ENCODE data around the gene GREB1. TPM values are rescaled to one million over a fixed set of nuclear protein-coding genes. Genes with fewer than 3 reads are reported as not detected.

Gene GREB1
- polyA plus RNA-seq, 1 of the 3 experiments (the other 2 are of a cell fraction), result 2.9 TPM

- 70% methylated on average over 11 of the region's 11 CpGs for WGBS (ENCODE audit: low lambda C conversion rate)
- no peaks in the 10 kb centered on the region for H3K9me3 ChIP-seq
- POLR2A ChIA-PET, result no interaction called here
- no peak overlapping the region for H2AFZ ChIP-seq (ENCODE audit: low read depth)
- H3K9ac ChIP-seq, result no peak overlapping the region
- TF ChIP-seq PBX3 (IDR thresholded peaks at IDR 0.05), result no peak
- no peak for TF ChIP-seq RAD21 (IDR thresholded peaks at IDR 0.05; ENCODE audit: low read length)
- no peak for TF ChIP-seq POLR2AphosphoS5 (IDR thresholded peaks at IDR 0.05; ENCODE audit: low read depth, low read length)
- no peak for TF ChIP-seq NFIC (IDR thresholded peaks at IDR 0.05; ENCODE audit: borderline replicate concordance)
- TF ChIP-seq, protein P1, sequence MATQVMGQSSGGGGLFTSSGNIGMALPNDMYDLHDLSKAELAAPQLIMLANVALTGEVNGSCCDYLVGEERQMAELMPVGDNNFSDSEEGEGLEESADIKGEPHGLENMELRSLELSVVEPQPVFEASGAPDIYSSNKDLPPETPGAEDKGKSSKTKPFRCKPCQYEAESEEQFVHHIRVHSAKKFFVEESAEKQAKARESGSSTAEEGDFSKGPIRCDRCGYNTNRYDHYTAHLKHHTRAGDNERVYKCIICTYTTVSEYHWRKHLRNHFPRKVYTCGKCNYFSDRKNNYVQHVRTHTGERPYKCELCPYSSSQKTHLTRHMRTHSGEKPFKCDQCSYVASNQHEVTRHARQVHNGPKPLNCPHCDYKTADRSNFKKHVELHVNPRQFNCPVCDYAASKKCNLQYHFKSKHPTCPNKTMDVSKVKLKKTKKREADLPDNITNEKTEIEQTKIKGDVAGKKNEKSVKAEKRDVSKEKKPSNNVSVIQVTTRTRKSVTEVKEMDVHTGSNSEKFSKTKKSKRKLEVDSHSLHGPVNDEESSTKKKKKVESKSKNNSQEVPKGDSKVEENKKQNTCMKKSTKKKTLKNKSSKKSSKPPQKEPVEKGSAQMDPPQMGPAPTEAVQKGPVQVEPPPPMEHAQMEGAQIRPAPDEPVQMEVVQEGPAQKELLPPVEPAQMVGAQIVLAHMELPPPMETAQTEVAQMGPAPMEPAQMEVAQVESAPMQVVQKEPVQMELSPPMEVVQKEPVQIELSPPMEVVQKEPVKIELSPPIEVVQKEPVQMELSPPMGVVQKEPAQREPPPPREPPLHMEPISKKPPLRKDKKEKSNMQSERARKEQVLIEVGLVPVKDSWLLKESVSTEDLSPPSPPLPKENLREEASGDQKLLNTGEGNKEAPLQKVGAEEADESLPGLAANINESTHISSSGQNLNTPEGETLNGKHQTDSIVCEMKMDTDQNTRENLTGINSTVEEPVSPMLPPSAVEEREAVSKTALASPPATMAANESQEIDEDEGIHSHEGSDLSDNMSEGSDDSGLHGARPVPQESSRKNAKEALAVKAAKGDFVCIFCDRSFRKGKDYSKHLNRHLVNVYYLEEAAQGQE (IDR thresholded peaks at IDR 0.05; ENCODE audit: low read depth, low read length), result no peak
- TF ChIP-seq TEAD4 (IDR thresholded peaks at IDR 0.05; ENCODE audit: borderline replicate concordance, insufficient read depth), result no peak
- no peak for TF ChIP-seq TCF12 (IDR thresholded peaks at IDR 0.05)
- TF ChIP-seq JUND (IDR thresholded peaks at IDR 0.05), result no peak
- no peak for TF ChIP-seq ELF1 (IDR thresholded peaks at IDR 0.05)
- no peak for TF ChIP-seq EZH2phosphoT487 (IDR thresholded peaks at IDR 0.05; ENCODE audit: borderline replicate concordance, low read depth)
- TF ChIP-seq TAF1 (IDR thresholded peaks at IDR 0.05; ENCODE audit: borderline replicate concordance, low read depth, low read length), result no peak
- no peak for TF ChIP-seq RCOR1 (IDR thresholded peaks at IDR 0.05; ENCODE audit: low read length)
- no peak for TF ChIP-seq SIN3A (IDR thresholded peaks at IDR 0.05; ENCODE audit: borderline replicate concordance, low read depth, low read length)
- no peak for TF ChIP-seq FOXM1 (IDR thresholded peaks at IDR 0.05; ENCODE audit: low read depth)
- no peaks in the 10 kb centered on the region for H3K79me2 ChIP-seq (ENCODE audit: insufficient read depth)
- H3K9me2 ChIP-seq, result no peaks in the 10 kb centered on the region
- H3F3A ChIP-seq (replicated peaks; ENCODE audit: insufficient read depth), result no peaks in the 10 kb centered on the region
- H4K20me1 ChIP-seq (ENCODE audit: insufficient read depth), result no peaks in the 10 kb centered on the region
- CTCF ChIA-PET, result interaction anchor here (0.9 to 2.2 kb wide), 6 partner anchors 9 to 121 kb away, joined by 3 to 5 read pairs (median 4); no protein-coding TSS in a partner anchor
- H3K4me2 ChIP-seq, result no peak overlapping the region
- no peak overlapping the region for H3K27ac ChIP-seq (ENCODE audit: low read depth in 2 of 2, low read length in 1 of 2)
- H3K27me3 ChIP-seq (ENCODE audit: insufficient read depth), result no peaks in the 10 kb centered on the region; the same call in 1 of the 2 replicates
- no peaks in the 10 kb centered on the region; a peak in 1 of 4 replicates for H3K4me1 ChIP-seq (ENCODE audit: control insufficient read depth in 1 of 2, insufficient read depth in 2 of 2, low read depth in 1 of 2, low read length in 1 of 2)
- DNase-seq, result no peak
- H3K36me3 ChIP-seq (replicated peaks in 1 of 2; ENCODE audit: control insufficient read depth in 1 of 2, insufficient read depth in 2 of 2, low read length in 1 of 2), result no peaks in the 10 kb centered on the region
- no peak overlapping the region for H3K4me3 ChIP-seq (ENCODE audit: low read depth in 2 of 2, low read length in 1 of 2)
Measured at GRCh38 chr2:11657195-11657594, 123.3 kb downstream of the GREB1 start.

GRCh38 chr2:11657646-11658045 is 123.8 kb downstream of the GREB1 start:
- no peaks in the 10 kb centered on the region for H3K79me2 ChIP-seq (ENCODE audit: insufficient read depth)
- no peaks in the 10 kb centered on the region for H3K36me3 ChIP-seq (replicated peaks in 1 of 2; ENCODE audit: control insufficient read depth in 1 of 2, insufficient read depth in 2 of 2, low read length in 1 of 2)
- no peaks in the 10 kb centered on the region for H4K20me1 ChIP-seq (ENCODE audit: insufficient read depth)
- H3K27me3 ChIP-seq (ENCODE audit: insufficient read depth), result no peaks in the 10 kb centered on the region; the same call in 1 of the 2 replicates
- 64% methylated on average over 11 of the region's 11 CpGs for WGBS (ENCODE audit: low lambda C conversion rate)
- TF ChIP-seq MXI1 (IDR thresholded peaks at IDR 0.05; ENCODE audit: low read depth, low read length) (peak; percentile 69; the same call in 1 of the 2 replicates), MAX (IDR thresholded peaks at IDR 0.05; ENCODE audit: low read depth) (no peak)
- H2AFZ ChIP-seq (ENCODE audit: low read depth), result no peak overlapping the region
- H3F3A ChIP-seq (replicated peaks; ENCODE audit: insufficient read depth), result no peaks in the 10 kb centered on the region
- ChIA-PET CTCF (interaction anchor here (0.6 to 2.2 kb wide), 5 partner anchors 9 to 73 kb away, joined by 3 to 5 read pairs (median 4); no protein-coding TSS in a partner anchor), POLR2A (no interaction called here)
- no peak overlapping the region for H3K9ac ChIP-seq
- no peaks in the 10 kb centered on the region; the same call in 1 of the 2 replicates for H3K9me3 ChIP-seq
- H3K4me1 ChIP-seq (ENCODE audit: control insufficient read depth in 1 of 2, insufficient read depth in 2 of 2, low read depth in 1 of 2, low read length in 1 of 2), result no peaks in the 10 kb centered on the region; a peak in 1 of 4 replicates
- no peak overlapping the region for H3K27ac ChIP-seq (ENCODE audit: low read depth in 2 of 2, low read length in 1 of 2)
- H3K4me2 ChIP-seq, result no peak overlapping the region
- H3K4me3 ChIP-seq (ENCODE audit: low read depth in 2 of 2, low read length in 1 of 2), result no peak overlapping the region
- H3K9me2 ChIP-seq, result no peaks in the 10 kb centered on the region
- DNase-seq, result no peak
